Measurements from ENCODE around the gene NCEH1. TPM values are rescaled to one million over a fixed set of nuclear protein-coding genes. Genes with fewer than 3 reads are reported as not detected.

The NCEH1 gene
- total and polyA plus RNA-seq, 4 donors = 6.3 to 52.1 (median 10.6) TPM

- Histone ChIP-seq H3K9me3 (ENCODE audit: control insufficient read depth in 4 of 4, insufficient read depth in 3 of 4, low read length in 3 of 4) (peaks cover 0 to 9% (median 2%) of the 10 kb centered on the region in 4 donors), H3K4me1 (ENCODE audit: control insufficient read depth in 5 of 5, insufficient read depth in 5 of 5, low read length in 5 of 5) (peaks cover 0 to 9% (median 0%) of the 10 kb centered on the region in 5 donors), H3K27ac (ENCODE audit: low read depth in 1 of 2, low read length in 1 of 2) (no peak overlapping the region), H3K36me3 (ENCODE audit: control insufficient read depth in 4 of 4, insufficient read depth in 4 of 4, low read length in 4 of 4) (no peaks in the 10 kb centered on the region), H3K4me3 (no peak overlapping the region), H3K27me3 (ENCODE audit: control insufficient read depth in 3 of 3, insufficient read depth in 3 of 3, low read length in 2 of 3) (no peaks in the 10 kb centered on the region), H3K9ac (ENCODE audit: insufficient read depth in 1 of 2, low read length in 2 of 2) (no peak overlapping the region)
- no peak for ATAC-seq (ENCODE audit: insufficient read depth, low FRiP score)
- DNase-seq = peak in 1 of 3 donors; percentile 28
- no peak for TF ChIP-seq CTCF (IDR thresholded peaks at IDR 0.05; ENCODE audit: control extremely low read depth, extremely low read depth)
- WGBS, 2 donors = 24 to 50% methylated on average over 1 of the region's 1 CpG
Observed at GRCh38 chr3:172616031-172616461, 94.8 kb downstream of the NCEH1 start.

- Histone ChIP-seq H3K4me3 (no peak overlapping the region), H3K9ac (ENCODE audit: insufficient read depth in 1 of 2, low read length in 2 of 2) (no peak overlapping the region), H3K9me3 (ENCODE audit: control insufficient read depth in 4 of 4, insufficient read depth in 3 of 4, low read length in 3 of 4) (peaks cover 0 to 9% (median 2%) of the 10 kb centered on the region in 4 donors), H3K27me3 (ENCODE audit: control insufficient read depth in 3 of 3, insufficient read depth in 3 of 3, low read length in 2 of 3) (no peaks in the 10 kb centered on the region), H3K36me3 (ENCODE audit: control insufficient read depth in 4 of 4, insufficient read depth in 4 of 4, low read length in 4 of 4) (no peaks in the 10 kb centered on the region), H3K4me1 (ENCODE audit: control insufficient read depth in 5 of 5, insufficient read depth in 5 of 5, low read length in 5 of 5) (peaks cover 0 to 9% (median 0%) of the 10 kb centered on the region in 5 donors), H3K27ac (ENCODE audit: low read depth in 1 of 2, low read length in 1 of 2) (peak overlapping the region in 1 of 2 donors; percentile 54)
- DNase-seq = peak in 1 of 3 donors; percentile 26
- TF ChIP-seq CTCF (IDR thresholded peaks at IDR 0.05; ENCODE audit: control extremely low read depth, extremely low read depth) = no peak
- ATAC-seq (ENCODE audit: insufficient read depth, low FRiP score) = no peak
- WGBS, 2 donors = 57 to 82% methylated on average over 5 of the region's 5 CpGs
Observed at GRCh38 chr3:172615296-172615695, 95.6 kb downstream of the NCEH1 start.

- peaks cover 0 to 9% (median 2%) of the 10 kb centered on the region in 4 donors for H3K9me3 ChIP-seq (ENCODE audit: control insufficient read depth in 4 of 4, insufficient read depth in 3 of 4, low read length in 3 of 4)
- ATAC-seq (ENCODE audit: insufficient read depth, low FRiP score) = no peak
- DNase-seq = no peak
- WGBS, 2 donors = 92 to 95% methylated on average over 7 of the region's 7 CpGs
- peaks cover 0 to 9% (median 0%) of the 10 kb centered on the region in 5 donors for H3K4me1 ChIP-seq (ENCODE audit: control insufficient read depth in 5 of 5, insufficient read depth in 5 of 5, low read length in 5 of 5)
- no peaks in the 10 kb centered on the region for H3K36me3 ChIP-seq (ENCODE audit: control insufficient read depth in 4 of 4, insufficient read depth in 4 of 4, low read length in 4 of 4)
- no peaks in the 10 kb centered on the region for H3K27me3 ChIP-seq (ENCODE audit: control insufficient read depth in 3 of 3, insufficient read depth in 3 of 3, low read length in 2 of 3)
- no peak for TF ChIP-seq CTCF (IDR thresholded peaks at IDR 0.05; ENCODE audit: control extremely low read depth, extremely low read depth)
- no peak overlapping the region for H3K9ac ChIP-seq (ENCODE audit: insufficient read depth in 1 of 2, low read length in 2 of 2)
- no peak overlapping the region for H3K4me3 ChIP-seq
- peak overlapping the region in 1 of 2 donors; percentile 54 for H3K27ac ChIP-seq (ENCODE audit: low read depth in 1 of 2, low read length in 1 of 2)
Observed at GRCh38 chr3:172614340-172615274, 96.3 kb downstream of the NCEH1 start.

All from lung (tissue), 12 donors.